HG03565 (cell line): ENCODE data around the gene PKN3.

Experiments
- ATAC-seq: cut with Tn5 transposase; IDR thresholded peaks from one replicate; pipeline ENCODE4 v1.9.1; 2021; ENCODE audit warnings: mild to moderate bottlenecking, moderate library complexity; ENCODE audit not compliant: unreplicated experiment

The PKN3 gene

DNA sequence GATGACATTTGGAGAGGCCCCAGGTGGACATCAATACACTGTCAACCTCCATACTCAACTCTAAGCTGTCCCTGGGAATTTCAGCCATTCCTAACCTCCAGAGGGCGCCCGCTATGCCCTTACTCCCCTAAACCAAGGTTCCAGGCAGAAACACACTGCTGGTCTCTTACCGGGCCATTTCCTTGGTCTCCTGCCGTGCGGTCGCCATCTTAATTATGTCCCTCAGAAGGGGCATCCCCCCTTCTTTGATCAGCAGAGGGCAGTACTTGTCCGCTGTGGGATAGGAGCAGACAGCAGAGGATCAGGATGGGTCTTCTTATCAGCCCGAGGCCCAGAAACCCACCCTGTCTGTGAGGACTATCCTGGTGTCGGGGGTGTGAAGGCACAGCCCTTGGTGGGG lies 31.0 kb downstream of the PKN3 start:
- ATAC-seq: no peak

DNA sequence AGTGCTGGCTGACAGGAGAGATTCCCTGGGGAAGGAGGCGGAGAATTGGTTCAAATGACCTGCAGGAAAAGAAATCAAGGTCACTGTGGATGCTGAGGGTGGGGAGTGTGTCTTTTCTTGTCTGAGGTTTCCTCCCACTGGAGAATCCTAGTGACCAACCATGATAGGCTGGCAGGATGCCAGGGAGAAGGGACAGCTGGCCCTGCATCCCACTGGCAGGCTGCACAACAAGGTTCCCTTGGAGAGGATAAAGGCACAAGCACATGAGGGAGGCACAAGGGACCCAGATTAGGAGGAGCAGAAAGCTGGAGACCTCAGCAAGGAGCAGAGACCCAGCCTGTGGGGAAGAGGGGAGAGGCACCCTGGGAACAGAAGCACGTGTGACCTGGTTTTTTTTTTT lies 33.1 kb downstream of the PKN3 start:
- ATAC-seq: no peak

DNA sequence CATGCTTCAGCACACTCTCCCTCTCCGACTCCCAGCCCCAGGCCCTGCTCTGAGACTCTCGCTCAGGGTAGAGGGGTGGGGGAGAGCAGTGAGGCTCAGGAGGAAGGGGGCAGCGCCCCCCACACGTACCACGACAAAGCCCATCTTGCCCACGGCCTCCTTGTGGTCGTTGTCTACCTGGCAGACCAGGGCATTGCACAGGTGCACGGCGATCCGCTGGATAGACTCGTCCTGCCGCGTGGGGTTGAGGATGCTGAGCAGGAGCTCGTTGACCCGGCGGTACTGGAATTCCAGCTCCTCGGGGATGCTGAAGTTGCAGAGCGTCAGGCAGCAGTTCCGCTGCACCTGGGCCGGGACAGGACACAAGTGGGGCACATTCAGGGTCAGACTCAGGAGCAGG lies 40.1 kb downstream of the PKN3 start:
- ATAC-seq: no peak

DNA sequence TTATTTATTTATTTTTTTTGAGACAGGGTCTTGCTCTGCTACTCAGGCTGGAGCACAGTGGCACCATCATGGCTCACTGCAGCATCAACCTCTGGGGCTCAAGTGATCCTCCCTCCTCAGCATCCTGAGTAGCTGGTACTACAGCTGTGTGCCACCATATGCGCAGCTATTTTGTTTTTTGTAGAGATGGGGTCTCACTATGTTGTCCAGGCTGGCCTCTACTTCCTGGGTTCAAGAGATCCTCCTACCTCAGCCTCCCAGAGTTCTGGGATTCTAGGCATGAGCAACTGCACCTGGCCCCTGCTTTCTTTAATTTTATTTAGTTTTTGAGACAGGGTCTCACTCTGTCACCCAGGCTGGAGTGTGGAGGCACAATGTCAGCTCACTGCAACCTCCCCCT lies 41.1 kb downstream of the PKN3 start:
- no peak for ATAC-seq

DNA sequence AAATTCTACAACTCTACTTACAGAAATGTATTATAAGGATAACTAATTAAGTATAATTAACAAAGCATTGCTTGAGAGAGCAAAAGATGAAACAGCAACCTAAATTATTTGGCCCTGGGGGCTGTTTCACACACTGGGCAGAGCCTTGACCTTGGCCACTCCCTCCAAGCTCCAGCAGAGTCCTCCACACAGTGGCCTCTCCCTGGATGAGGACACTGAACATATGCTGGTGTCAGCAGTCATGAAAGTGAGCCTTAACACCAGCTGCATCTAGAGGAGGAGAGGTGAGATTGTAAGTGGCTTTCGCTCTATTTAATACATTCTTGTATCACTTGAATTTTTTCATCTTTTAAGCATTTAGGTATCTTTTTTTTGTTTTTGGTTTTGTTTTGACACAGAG lies 44.9 kb downstream of the PKN3 start:
- ATAC-seq: no peak

DNA sequence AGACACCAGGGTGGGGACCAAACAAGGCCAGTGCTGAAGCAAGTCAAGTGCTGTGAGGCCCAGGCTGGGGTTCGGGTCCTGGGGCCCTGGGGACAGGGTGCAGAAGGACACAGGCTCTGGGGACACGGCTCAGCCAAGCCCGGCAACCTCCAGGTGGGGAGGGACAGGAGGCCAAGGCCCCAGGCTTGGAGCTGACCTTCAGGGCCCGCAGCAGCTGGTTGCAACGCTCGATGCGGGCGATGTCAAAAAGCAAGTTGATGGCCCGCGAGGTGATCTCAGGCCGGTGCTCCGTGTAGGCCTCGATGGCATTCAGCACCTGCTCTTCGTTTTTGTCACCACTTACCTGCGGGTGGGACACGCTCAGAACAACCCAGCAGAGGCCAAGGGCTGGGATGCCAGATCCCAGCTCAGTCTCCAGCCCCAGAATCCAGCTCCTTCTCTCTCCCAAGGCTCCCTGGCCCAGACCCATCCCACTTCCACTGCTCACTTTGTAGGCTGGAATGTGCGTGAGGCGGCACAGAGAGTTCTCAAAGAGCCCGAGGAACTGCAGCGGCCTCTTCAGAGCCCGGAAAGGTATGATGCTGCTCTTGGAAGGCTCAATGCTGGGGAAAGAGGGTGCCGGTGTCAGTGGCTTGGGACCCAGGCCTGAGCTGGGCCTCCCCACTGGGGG lies 48.8 kb downstream of the PKN3 start:
- ATAC-seq: no peak

DNA sequence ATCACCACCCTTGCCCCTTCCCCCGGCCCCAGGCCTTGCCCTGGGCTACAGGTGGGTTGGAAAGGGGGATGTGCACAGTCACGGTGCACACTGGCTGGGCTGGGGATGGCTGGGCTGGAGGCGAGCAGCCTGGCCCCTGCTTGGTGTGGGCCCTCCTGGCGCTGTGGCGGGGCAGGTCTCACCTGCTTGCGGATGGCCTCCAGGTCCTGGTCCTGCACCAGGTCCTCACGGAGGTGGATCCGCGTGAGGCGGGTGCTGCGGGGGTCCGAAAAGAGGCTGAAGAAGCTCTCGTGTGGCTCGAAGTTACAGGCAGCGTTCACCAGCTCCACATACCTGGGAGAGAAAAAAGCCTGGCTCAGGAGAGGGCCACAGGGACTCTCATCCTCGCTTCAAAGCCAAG lies 51.3 kb downstream of the PKN3 start:
- no peak for ATAC-seq

DNA sequence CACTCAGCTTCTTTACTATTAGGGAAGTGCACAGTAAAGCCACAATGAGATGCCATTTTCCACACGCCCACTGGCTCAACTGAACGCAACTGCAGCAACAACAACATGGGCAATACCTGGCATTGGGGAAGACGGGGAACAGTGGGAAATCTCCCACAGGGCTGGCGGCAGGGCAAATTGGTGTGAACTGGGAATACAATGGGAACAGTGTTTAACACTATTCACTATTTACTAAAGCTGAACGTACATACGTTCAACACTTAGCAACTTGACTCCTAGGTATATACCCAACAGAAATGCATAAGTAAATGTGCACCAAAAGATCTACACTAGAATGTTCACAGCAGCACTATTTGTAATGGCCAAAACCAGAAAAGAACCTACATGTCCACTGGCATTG lies 55.3 kb downstream of the PKN3 start:
- ATAC-seq: no peak

DNA sequence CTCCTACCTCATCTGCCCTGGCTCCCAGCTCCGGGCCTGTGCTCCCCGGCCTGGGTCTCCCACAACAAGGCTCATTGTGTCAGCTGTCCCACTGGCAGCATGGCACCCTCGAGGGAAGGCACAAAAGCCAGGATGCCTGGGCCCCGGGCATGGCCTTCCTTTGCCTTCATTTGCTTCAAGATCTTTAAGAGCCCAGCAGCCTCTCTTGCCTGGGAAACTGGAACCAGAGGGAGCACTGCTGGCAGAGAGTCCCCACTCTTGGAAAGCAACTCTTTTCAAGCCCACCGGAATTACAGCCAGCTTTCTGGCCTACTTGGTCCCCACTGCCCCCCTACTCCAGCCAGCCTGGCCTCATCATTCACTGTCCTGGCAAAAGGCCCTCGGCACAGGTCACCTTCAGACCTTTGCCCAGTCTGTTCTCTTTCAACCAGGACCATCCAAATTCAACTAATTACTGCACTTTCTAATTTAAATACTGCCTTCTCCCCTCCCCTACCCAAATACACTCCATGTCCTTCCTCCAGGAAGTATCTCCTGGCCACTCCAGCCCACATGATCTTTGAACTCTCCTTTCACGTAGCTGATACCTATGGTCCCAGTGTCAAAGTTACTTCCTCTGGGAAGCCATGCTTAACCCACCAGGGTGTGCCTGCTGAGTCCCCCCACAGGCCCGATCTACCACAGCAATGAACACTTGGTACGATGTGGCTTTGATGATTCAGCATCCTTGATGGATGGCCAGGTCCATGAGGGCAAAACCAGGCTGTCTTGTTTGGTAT lies 60.6 kb downstream of the PKN3 start:
- no peak for ATAC-seq

DNA sequence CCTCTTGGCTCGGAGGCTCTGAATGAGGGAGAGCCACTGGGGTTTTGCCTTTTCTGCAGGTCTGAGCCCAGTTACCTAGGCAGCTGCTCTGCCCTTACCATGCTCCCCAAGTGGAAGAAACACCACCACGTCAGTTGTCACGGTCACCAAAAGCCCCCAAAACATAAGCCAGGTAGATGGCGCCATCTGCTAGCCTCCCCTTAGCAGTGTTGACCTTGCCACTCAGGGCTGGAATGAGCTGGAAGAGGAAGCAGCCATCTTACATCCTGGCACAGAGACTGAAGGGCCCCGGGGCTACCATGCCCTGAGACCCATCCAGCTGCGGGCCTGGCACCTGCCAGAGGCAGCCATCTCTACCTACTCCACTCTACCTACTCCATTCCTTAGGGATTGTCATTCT lies 62.1 kb downstream of the PKN3 start:
- no peak for ATAC-seq

DNA sequence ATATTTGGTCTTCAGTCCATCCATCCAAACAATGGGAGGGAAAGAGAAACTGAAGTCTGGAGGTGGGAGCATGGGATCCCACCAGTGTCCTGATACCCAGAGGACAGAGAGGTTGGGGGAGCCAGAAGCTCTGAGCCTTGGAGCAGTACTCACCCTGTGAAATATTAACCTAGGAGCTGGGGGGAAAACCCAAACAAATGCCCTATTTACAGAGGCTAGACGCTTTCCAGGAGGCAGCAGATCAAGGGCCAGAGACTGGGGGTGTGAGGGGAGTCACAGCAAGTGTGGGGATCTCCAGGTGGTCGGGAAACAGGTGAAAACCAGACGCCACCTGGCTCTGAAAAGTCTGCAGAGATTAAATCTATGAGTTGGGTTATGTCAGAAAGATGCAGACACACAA lies 63.2 kb downstream of the PKN3 start:
- no peak for ATAC-seq

DNA sequence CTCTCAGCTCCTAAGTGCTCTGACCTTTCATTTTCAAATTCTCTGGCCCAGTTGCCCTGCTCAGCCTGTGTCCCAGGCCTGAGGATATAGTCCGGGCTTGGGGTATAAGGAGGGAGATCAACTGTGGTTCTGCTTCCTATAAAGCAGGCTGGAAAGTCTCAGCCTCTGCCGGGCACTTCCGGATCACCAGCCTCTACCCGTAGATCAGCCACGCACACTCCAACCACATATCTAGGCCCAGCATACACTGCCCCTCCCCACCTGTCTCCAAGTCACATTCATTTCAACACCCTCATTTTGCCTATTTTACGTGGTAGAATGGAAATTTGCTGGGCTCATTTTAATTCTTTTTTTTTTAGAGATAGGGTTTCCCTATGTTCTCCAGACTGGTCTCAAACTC lies 66.3 kb downstream of the PKN3 start:
- no peak for ATAC-seq
